HEK293 (cell line): ENCODE measurements around the gene GOLGA8A.

Experiments used
- KLF8 ChIP-seq: fragments of 450-650 bp; formaldehyde crosslinking; IDR thresholded peaks from 2 replicates; pipeline ENCODE4 v1.5.1; 2016; ENCODE audit warnings: missing biosample characterization, missing genetic modification characterization
- REPIN1 ChIP-seq: fragments of 450-650 bp; formaldehyde crosslinking; IDR thresholded peaks from 2 replicates; pipeline ENCODE4 v1.5.1; 2017; ENCODE audit warnings: missing biosample characterization, missing genetic modification characterization, low read depth
- ZBTB8A ChIP-seq: fragments of 450-650 bp; formaldehyde crosslinking; IDR thresholded peaks from 2 replicates; pipeline ENCODE4 v1.5.1; 2016; ENCODE audit warnings: missing biosample characterization, missing genetic modification characterization
- ZNF184 ChIP-seq: fragments of 450-650 bp; IDR thresholded peaks from 2 replicates; pipeline ENCODE4 v1.5.1; 2018; ENCODE audit warnings: missing biosample characterization, mild to moderate bottlenecking, missing genetic modification characterization
- ZNF202 ChIP-seq: fragments of 450-650 bp; formaldehyde crosslinking; IDR thresholded peaks from 2 replicates; pipeline ENCODE4 v1.5.1; 2016; ENCODE audit warnings: missing biosample characterization, missing genetic modification characterization, borderline replicate concordance
- ZXDB ChIP-seq: fragments of 450-650 bp; formaldehyde crosslinking; IDR thresholded peaks from 2 replicates; pipeline ENCODE4 v1.5.1; 2016; ENCODE audit warnings: missing biosample characterization, missing genetic modification characterization
- TF ChIP-seq, protein P1 (sequence below): fragments of 450-650 bp; formaldehyde crosslinking; IDR thresholded peaks from 2 replicates; pipeline ENCODE4 v1.5.1; 2016; ENCODE audit warnings: missing biosample characterization, missing genetic modification characterization
- TF ChIP-seq, protein P2 (sequence below): fragments of 450-650 bp; formaldehyde crosslinking; IDR thresholded peaks from 2 replicates; pipeline ENCODE4 v1.5.1; 2016; ENCODE audit warnings: missing biosample characterization, missing genetic modification characterization

- TF ChIP-seq, protein P1, sequence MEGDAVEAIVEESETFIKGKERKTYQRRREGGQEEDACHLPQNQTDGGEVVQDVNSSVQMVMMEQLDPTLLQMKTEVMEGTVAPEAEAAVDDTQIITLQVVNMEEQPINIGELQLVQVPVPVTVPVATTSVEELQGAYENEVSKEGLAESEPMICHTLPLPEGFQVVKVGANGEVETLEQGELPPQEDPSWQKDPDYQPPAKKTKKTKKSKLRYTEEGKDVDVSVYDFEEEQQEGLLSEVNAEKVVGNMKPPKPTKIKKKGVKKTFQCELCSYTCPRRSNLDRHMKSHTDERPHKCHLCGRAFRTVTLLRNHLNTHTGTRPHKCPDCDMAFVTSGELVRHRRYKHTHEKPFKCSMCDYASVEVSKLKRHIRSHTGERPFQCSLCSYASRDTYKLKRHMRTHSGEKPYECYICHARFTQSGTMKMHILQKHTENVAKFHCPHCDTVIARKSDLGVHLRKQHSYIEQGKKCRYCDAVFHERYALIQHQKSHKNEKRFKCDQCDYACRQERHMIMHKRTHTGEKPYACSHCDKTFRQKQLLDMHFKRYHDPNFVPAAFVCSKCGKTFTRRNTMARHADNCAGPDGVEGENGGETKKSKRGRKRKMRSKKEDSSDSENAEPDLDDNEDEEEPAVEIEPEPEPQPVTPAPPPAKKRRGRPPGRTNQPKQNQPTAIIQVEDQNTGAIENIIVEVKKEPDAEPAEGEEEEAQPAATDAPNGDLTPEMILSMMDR (tag by site-specific recombination) = no peak
- TF ChIP-seq ZNF202 (tag by site-specific recombination) (no peak), REPIN1 (tag by site-specific recombination) (no peak), ZNF184 (tag by site-specific recombination) (no peak), KLF8 (tag by site-specific recombination) (no peak), ZBTB8A (tag by site-specific recombination) (no peak), ZXDB (tag by site-specific recombination) (no peak)
- TF ChIP-seq, protein P2, sequence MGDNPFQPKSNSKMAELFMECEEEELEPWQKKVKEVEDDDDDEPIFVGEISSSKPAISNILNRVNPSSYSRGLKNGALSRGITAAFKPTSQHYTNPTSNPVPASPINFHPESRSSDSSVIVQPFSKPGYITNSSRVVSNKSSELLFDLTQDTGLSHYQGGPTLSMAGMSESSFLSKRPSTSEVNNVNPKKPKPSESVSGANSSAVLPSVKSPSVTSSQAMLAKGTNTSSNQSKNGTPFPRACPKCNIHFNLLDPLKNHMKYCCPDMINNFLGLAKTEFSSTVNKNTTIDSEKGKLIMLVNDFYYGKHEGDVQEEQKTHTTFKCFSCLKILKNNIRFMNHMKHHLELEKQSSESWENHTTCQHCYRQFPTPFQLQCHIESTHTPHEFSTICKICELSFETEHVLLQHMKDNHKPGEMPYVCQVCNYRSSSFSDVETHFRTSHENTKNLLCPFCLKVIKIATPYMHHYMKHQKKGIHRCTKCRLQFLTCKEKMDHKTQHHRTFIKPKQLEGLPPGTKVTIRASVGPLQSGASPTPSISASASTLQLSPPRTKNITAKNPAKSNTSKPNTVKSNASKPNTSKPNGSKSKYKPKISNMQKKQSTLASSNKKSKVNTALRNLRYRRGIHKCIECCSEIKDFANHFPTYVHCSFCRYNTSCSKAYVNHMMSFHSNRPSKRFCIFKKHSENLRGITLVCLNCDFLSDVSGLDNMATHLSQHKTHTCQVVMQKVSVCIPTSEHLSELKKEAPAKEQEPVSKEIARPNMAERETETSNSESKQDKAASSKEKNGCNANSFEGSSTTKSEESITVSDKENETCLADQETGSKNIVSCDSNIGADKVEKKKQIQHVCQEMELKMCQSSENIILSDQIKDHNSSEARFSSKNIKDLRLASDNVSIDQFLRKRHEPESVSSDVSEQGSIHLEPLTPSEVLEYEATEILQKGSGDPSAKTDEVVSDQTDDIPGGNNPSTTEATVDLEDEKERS (tag by site-specific recombination) = no peak
These were observed 19.1 kb upstream of the GOLGA8A start for GRCh38 chr15:34456658-34457057.
